ENCODE measurements around the gene CD160. TPM values are rescaled to one million over a fixed set of nuclear protein-coding genes. Genes with fewer than 3 reads are reported as not detected.

Gene CD160
- total and polyA plus RNA-seq, 2 of the 13 experiments (the other 11 are each of a cell fraction or from before 2014, with no cell fraction given): 0.09 TPM; not detected in 1

GRCh38 chr1:145720878-145721671 is 1.8 kb downstream of the CD160 start (continued):
- TF ChIP-seq ZFX (CRISPR knock-in tag; IDR thresholded peaks at IDR 0.05; ENCODE audit: low read depth): peak; percentile 42; the same call in 1 of the 2 replicates
- TF ChIP-seq MED13 (CRISPR knock-in tag; IDR thresholded peaks at IDR 0.05): 0 out of 2 replicates have a peak, but pooled peaks have one; percentile 35
- no peak for TF ChIP-seq RBFOX2 (IDR thresholded peaks at IDR 0.05; ENCODE audit: low read depth, low read length)
- no peak for TF ChIP-seq ZBTB7A (CRISPR knock-in tag; IDR thresholded peaks at IDR 0.05)
- TF ChIP-seq, protein P1, sequence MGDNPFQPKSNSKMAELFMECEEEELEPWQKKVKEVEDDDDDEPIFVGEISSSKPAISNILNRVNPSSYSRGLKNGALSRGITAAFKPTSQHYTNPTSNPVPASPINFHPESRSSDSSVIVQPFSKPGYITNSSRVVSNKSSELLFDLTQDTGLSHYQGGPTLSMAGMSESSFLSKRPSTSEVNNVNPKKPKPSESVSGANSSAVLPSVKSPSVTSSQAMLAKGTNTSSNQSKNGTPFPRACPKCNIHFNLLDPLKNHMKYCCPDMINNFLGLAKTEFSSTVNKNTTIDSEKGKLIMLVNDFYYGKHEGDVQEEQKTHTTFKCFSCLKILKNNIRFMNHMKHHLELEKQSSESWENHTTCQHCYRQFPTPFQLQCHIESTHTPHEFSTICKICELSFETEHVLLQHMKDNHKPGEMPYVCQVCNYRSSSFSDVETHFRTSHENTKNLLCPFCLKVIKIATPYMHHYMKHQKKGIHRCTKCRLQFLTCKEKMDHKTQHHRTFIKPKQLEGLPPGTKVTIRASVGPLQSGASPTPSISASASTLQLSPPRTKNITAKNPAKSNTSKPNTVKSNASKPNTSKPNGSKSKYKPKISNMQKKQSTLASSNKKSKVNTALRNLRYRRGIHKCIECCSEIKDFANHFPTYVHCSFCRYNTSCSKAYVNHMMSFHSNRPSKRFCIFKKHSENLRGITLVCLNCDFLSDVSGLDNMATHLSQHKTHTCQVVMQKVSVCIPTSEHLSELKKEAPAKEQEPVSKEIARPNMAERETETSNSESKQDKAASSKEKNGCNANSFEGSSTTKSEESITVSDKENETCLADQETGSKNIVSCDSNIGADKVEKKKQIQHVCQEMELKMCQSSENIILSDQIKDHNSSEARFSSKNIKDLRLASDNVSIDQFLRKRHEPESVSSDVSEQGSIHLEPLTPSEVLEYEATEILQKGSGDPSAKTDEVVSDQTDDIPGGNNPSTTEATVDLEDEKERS (CRISPR knock-in tag; IDR thresholded peaks at IDR 0.05): 0 out of 2 replicates have a peak, but pooled peaks have one; percentile 27
- 0 out of 2 replicates have a peak, but pooled peaks have one; percentile 32 for TF ChIP-seq ZNF513 (CRISPR knock-in tag; conservative IDR thresholded peaks at IDR 0.05)
- peak; percentile 50; the same call in 1 of the 2 replicates for TF ChIP-seq ZNF691 (CRISPR knock-in tag; IDR thresholded peaks at IDR 0.05; ENCODE audit: borderline replicate concordance, low read depth)
- TF ChIP-seq ZNF432 (CRISPR knock-in tag; IDR thresholded peaks at IDR 0.05; ENCODE audit: borderline replicate concordance): no peak
- TF ChIP-seq, protein P2, sequence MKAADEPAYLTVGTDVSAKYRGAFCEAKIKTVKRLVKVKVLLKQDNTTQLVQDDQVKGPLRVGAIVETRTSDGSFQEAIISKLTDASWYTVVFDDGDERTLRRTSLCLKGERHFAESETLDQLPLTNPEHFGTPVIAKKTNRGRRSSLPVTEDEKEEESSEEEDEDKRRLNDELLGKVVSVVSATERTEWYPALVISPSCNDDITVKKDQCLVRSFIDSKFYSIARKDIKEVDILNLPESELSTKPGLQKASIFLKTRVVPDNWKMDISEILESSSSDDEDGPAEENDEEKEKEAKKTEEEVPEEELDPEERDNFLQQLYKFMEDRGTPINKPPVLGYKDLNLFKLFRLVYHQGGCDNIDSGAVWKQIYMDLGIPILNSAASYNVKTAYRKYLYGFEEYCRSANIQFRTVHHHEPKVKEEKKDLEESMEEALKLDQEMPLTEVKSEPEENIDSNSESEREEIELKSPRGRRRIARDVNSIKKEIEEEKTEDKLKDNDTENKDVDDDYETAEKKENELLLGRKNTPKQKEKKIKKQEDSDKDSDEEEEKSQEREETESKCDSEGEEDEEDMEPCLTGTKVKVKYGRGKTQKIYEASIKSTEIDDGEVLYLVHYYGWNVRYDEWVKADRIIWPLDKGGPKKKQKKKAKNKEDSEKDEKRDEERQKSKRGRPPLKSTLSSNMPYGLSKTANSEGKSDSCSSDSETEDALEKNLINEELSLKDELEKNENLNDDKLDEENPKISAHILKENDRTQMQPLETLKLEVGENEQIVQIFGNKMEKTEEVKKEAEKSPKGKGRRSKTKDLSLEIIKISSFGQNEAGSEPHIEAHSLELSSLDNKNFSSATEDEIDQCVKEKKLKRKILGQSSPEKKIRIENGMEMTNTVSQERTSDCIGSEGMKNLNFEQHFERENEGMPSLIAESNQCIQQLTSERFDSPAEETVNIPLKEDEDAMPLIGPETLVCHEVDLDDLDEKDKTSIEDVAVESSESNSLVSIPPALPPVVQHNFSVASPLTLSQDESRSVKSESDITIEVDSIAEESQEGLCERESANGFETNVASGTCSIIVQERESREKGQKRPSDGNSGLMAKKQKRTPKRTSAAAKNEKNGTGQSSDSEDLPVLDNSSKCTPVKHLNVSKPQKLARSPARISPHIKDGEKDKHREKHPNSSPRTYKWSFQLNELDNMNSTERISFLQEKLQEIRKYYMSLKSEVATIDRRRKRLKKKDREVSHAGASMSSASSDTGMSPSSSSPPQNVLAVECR (CRISPR knock-in tag; IDR thresholded peaks at IDR 0.05; ENCODE audit: borderline replicate concordance): peak; percentile 16; the same call in 1 of the 2 replicates
- peak; percentile 79; the same call in 1 of the 2 replicates for TF ChIP-seq ZNF891 (CRISPR knock-in tag; IDR thresholded peaks at IDR 0.05)
- 0 out of 2 replicates have a peak, but pooled peaks have one; percentile 11 for TF ChIP-seq TFDP1 (CRISPR knock-in tag; IDR thresholded peaks at IDR 0.05; ENCODE audit: borderline replicate concordance)
